Right forelimb (tissue), 1 donor: ENCODE data around the gene FSCN2.

Experiments
- DNase-seq: peaks from one replicate; pipeline ENCODE4 v3.0.0-alpha.2; 2018

Gene FSCN2

GRCh38 chr17:81513753-81514488 is 14.3 kb upstream of the FSCN2 start:
- DNase-seq = peak; percentile 76

- no peak for DNase-seq
These were observed 13.8 kb upstream of the FSCN2 start for GRCh38 chr17:81514489-81514738.

- peak; percentile 85 for DNase-seq
These were observed 13.2 kb upstream of the FSCN2 start for GRCh38 chr17:81514739-81515529.

GRCh38 chr17:81515530-81516041 is 12.6 kb upstream of the FSCN2 start:
- DNase-seq = no peak

GRCh38 chr17:81516439-81516838 is 11.7 kb upstream of the FSCN2 start:
- peak; percentile 39 for DNase-seq

- no peak for DNase-seq
These were observed 11.2 kb upstream of the FSCN2 start for GRCh38 chr17:81517009-81517338.

- DNase-seq = peak; percentile 52
These were observed 10.7 kb upstream of the FSCN2 start for GRCh38 chr17:81517339-81518112.

GRCh38 chr17:81518113-81518784 is 9.9 kb upstream of the FSCN2 start:
- no peak for DNase-seq

- DNase-seq = no peak
These were observed 9.3 kb upstream of the FSCN2 start for GRCh38 chr17:81518785-81519283.

- DNase-seq = no peak
These were observed 8.7 kb upstream of the FSCN2 start for GRCh38 chr17:81519284-81520020.

- DNase-seq = no peak
These were observed 7.9 kb upstream of the FSCN2 start for GRCh38 chr17:81520021-81520901.

GRCh38 chr17:81522491-81523401 is 5.4 kb upstream of the FSCN2 start:
- DNase-seq = peak; percentile 67

- peak; percentile 80 for DNase-seq
These were observed 4.7 kb upstream of the FSCN2 start for GRCh38 chr17:81523402-81524038.

GRCh38 chr17:81524039-81524864 is 3.9 kb upstream of the FSCN2 start:
- DNase-seq = no peak

GRCh38 chr17:81524865-81525159 is 3.4 kb upstream of the FSCN2 start:
- no peak for DNase-seq

GRCh38 chr17:81526662-81527571 is 1.3 kb upstream of the FSCN2 start:
- DNase-seq = no peak

GRCh38 chr17:81528384-81528650 is 140 bp downstream of the FSCN2 start:
- DNase-seq = no peak
